HG02763 (cell line): ENCODE results near the gene CR2.
"Not testable (repeated sequence)": the region's sequence is repeated elsewhere in the genome, so short reads cannot be mapped to it uniquely, and the experiment has no call there.

ENCODE experiments used
- ATAC-seq: cut with Tn5 transposase; IDR thresholded peaks from one replicate; pipeline ENCODE4 v1.9.1; 2021; ENCODE audit warnings: mild to moderate bottlenecking, moderate library complexity; ENCODE audit not compliant: unreplicated experiment

The CR2 gene

GRCh38 chr1:207503950-207504349 is 49.8 kb downstream of the CR2 start:
- no peak for ATAC-seq

- ATAC-seq = no peak
Observed at GRCh38 chr1:207504438-207504837, 50.3 kb downstream of the CR2 start.

GRCh38 chr1:207510444-207510843 is 56.3 kb downstream of the CR2 start:
- no peak for ATAC-seq

GRCh38 chr1:207514890-207515289 is 60.8 kb downstream of the CR2 start:
- ATAC-seq = no peak

GRCh38 chr1:207516729-207517128 is 62.6 kb downstream of the CR2 start:
- no peak for ATAC-seq

GRCh38 chr1:207518608-207519236 is 64.6 kb downstream of the CR2 start:
- no peak for ATAC-seq

- ATAC-seq = no peak
Observed at GRCh38 chr1:207519505-207520399, 65.6 kb downstream of the CR2 start.

GRCh38 chr1:207520400-207521345 is 66.5 kb downstream of the CR2 start:
- ATAC-seq = not testable (repeated sequence)

- not testable (repeated sequence) for ATAC-seq
Observed at GRCh38 chr1:207525239-207525638, 71.1 kb downstream of the CR2 start.

- ATAC-seq = not testable (repeated sequence)
Observed at GRCh38 chr1:207528401-207528800, 74.3 kb downstream of the CR2 start.

- not testable (repeated sequence) for ATAC-seq
Observed at GRCh38 chr1:207536263-207536662, 82.1 kb downstream of the CR2 start.
